ENCODE results near the gene OR5V1.
"Not testable (repeated sequence)": the region's sequence is repeated elsewhere in the genome, so short reads cannot be mapped to it uniquely, and the experiment has no call there.

The OR5V1 gene

DNA sequence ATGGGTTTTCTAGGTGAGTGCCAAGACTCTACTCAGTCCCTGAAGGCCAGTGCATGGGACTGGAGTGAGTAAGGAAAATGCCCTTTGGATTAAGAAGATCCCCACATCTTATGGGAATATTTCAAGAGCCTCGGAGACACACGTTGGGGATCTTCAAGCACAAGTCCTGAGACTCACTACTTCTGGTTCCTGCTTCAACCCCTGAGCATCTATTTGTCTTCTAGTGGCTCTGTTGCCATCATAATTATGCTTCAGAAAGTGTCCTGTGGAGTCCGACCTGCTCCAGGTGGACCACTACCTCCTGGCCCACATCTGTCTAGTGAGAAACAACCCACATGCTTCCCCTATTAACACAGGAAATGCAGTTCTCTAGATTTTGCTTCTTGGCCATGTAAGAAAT lies at the start of gene OR5V1:
TSS of gene OR5V1 (minus strand) at position 101 of the 400 bp plus-strand sequence. CDS start 12,670 bp downstream, outside the sequence.
- DNase-seq: no peak

DNA sequence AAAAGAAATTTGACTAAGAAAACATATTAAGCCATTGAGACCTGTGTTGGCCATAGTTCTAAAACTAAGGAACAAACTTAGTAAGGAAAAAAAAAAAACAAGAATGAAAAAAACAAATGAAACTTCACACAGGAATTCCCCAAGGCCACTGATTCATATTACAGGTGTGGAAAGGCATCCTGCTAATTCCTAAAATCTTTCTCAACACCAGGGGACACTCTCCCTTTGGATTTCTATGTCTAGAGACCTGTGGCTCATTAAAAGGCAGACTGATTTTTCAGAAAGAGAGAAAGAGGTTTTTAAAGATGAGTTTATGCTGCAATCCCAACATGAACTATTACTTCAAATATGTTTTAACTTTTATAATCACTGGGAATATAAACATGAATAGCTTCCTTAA lies 45.9 kb upstream of the OR5V1 start, which contains the start of gene OR12D1:
TSS of gene OR12D1 (plus strand) at position 341 of the 400 bp plus-strand sequence.
- no peak for DNase-seq

GRCh38 chr6:29403801-29404200 lies 35.1 kb upstream of the OR5V1 start:
- DNase-seq: no peak

DNA sequence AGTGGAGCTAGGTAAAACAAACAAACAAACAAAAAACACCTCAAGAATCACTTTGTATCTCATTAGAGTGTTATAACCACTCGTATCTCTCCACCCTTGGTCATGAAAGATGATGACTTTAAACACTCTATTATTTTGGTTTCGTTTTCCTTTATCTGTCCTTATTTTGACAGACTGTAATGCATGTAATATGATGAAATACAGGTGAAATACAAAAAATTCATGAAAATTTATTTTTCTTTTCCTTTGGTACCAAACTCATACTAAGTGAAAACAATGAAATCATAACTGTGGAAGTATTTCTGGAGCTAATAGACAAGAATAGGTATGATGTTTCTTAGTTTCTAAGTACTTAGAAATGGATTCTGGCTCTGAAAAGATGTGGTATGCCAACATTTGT lies 30.9 kb upstream of the OR5V1 start:
- no peak for DNase-seq

DNA sequence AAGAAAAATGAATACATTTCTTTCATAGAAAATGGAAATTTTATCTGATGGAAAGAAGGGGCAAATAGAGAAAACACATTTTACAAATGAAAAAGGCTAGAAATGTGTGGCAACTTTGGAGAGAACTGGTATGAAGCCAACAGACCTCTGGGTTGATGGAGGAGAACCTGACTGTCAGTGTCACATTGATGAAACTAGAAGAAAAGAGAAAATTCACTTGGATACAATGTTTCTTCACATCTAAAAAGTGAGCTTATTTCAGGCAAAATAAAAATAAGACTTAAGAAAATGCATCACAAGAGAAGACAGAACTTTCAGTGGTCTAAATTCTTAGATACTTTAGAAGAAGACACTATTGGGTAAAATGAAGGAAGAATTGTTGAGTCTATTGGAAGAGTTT lies 26.7 kb upstream of the OR5V1 start, which contains the start of gene OR12D2:
TSS of gene OR12D2 (plus strand) at position 301 of the 400 bp plus-strand sequence. CDS start 1,069 bp downstream, outside the sequence.
- DNase-seq: no peak

- DNase-seq: no peak
Observed at GRCh38 chr6:29388533-29388932, 19.9 kb upstream of the OR5V1 start.

- DNase-seq: no peak
Observed at GRCh38 chr6:29376003-29376402, 7.3 kb upstream of the OR5V1 start.

- no peak for DNase-seq
Observed at GRCh38 chr6:29375191-29375590, 6.5 kb upstream of the OR5V1 start, which contains the start of gene OR12D3. Gene OR12D3 (minus strand): TSS chr6:29375291. CDS start chr6:29375287, 4 bp downstream.

DNA sequence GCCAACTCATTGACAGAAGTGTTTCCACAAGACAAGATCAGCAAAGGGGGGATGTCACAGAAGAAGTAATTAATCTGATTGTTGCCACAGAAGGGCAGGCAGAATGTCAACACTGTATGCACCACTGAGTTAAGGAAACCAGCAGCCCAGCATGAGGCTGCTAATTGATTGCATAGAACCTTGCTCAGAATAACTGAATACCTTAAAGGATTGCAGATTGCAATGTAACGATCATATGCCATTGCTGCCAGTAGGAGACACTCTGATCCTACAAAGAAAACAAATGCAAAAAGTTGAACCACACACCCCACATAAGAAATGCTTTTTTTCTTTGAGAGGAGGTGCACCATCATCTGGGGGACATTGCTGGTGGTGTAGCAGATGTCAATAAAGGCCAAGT lies 13.1 kb downstream of the OR5V1 start:
- DNase-seq: no peak

- DNase-seq: no peak
Observed at GRCh38 chr6:29354980-29355379, 13.7 kb downstream of the OR5V1 start.

DNA sequence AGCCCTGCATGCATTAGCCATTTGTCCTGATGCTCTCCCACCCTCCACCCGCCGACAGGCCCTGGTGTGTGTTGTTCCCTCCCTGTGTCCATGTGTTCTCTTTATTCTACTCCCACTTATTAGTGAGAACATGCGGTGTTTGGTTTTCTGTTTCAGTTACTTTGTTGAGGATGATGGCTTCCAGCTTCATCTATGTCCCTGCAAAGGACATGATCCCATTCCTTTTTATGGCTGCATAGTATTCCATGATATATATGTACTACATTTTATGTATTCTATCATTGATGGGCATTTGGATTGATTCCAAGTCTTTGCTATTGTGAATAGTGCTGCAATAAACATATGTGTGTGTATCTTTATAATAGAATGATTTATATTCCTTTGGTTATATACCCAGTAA lies 19.3 kb downstream of the OR5V1 start:
- DNase-seq: not testable (repeated sequence)

- no peak for DNase-seq
Observed at GRCh38 chr6:29345380-29345779, 23.3 kb downstream of the OR5V1 start.

DNA sequence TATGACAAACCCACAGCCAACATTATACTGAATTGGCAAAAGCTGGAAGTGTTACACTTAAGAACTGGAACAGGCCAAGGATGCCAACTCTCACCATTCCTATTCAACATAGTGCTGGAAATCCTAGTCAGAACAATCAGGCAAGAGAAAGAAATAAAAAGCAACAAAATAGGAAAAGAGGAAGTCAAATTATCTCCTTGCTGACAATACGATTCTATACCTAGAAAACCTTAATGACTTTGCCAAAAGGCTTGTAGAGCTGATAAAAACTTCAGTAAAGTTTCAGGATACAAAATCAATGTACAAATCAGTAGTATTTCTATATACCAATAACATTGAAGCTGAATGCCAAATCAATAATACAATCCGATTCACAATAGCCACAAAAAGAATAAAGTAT lies 32.4 kb downstream of the OR5V1 start:
- DNase-seq: no peak

DNA sequence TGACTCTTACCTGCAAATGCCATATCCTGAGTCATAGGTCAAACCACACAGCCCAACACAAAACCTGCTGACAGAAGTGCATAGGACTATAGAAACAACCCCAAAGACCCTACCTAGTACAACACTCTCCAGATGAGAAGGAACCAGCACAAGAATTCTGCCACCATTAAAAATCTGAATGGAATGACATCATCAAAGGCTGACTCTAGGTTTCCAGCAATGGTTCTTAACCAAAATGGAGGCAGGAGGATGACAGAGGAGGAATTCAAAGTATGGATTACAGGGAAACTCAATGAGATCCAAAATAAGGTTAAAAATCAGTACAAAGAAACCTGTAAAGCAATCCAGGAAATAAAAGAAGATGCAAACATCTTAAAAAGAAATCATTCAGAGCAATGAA lies 36.0 kb downstream of the OR5V1 start:
- DNase-seq: no peak

- DNase-seq: no peak
Observed at GRCh38 chr6:29325777-29326176, 42.9 kb downstream of the OR5V1 start.

DNA sequence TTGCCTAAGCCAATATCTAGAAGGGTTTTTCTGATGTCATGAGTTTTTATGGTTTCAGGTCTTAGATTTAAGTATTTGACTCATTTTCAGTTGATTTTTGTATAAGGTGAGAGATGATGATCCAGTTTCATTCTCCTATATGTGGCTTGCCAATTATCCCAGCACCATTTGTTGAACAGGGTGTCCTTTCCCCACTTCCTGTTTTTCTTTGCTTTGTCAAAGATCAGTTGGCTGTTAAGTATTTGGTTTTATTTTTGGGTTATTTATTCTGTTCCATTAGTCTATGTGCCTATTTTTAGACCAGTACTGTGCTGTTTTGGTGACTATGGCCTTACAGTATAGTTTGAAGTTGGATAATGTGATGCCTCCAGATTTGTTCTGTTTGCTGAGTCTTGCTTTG lies 45.3 kb downstream of the OR5V1 start:
- not testable (repeated sequence) for DNase-seq

DNA sequence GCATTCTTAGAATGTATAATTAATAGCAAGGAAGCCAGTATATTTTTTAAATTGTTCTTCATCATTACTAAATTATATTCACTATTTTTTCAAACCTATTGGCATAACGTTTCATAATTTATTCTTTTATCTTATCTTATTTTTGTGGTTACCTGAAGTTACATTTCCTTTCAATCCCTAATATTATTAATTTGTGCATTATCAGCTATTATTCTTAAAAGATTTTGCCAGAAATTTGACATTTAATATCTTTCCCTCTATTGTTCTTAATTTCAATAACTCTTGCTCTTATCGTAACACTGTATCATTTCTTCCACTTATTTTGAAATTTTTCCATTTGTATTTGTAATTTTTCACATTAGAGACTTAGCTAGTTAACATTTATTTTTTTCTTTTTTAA lies 48.7 kb downstream of the OR5V1 start:
- DNase-seq: no peak
